Activated naive CD4-positive, alpha-beta T cell treated with Interleukin-2 at 50 U/mL for 16 hours (primary cell): ENCODE data around the gene RS1.
A peak's percentile ranks its signal among the peaks of the same experiment; 100 is the strongest.

Source experiments
- DNase-seq: peaks from one replicate; pipeline ENCODE4 v3.0.0-alpha.2; 2020

The RS1 gene

DNA sequence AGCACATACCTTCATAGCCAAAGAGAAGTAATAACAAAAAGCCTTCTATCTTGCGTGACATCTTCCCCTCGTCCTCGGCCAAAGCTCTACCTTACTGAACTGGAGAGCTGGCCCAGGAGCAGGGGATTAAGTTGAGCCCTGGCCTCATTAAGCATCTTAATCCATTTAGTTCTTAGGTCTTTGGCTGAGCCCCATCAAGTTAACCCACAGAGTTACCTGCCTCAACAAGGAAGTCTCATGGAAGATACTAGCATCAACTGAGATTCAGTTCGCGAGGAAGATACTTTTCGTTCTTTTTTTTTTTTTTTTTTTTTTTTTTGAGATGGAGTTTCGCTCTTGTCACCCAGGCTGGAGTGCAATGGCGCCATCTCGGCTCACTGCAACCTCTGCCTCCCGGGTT is at the start of gene RS1:
Gene RS1, minus strand, starts transcription at position 101 of the 400 bp plus-strand sequence. Its CDS starts 40 bp downstream, at position 61.
- DNase-seq, result no peak

DNA sequence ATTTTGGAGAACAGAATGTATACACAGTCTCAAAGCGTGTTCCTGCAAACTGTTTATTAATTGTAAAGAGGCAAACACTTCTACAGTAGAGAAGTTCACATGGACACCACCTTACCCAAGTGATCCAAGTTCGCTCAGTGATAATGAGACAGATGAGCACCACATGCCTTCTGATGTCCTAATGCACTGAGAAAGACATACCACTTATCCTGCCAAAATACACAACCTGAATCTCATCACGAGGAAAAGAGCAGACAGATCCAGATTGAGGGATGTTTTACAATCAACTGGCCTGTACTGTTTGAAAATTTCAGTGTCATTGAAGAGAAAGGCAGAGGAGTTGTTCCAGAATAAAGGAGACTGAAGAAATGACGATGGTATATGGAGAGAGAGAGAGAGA is 47.9 kb upstream of the RS1 start:
- no peak for DNase-seq

DNA sequence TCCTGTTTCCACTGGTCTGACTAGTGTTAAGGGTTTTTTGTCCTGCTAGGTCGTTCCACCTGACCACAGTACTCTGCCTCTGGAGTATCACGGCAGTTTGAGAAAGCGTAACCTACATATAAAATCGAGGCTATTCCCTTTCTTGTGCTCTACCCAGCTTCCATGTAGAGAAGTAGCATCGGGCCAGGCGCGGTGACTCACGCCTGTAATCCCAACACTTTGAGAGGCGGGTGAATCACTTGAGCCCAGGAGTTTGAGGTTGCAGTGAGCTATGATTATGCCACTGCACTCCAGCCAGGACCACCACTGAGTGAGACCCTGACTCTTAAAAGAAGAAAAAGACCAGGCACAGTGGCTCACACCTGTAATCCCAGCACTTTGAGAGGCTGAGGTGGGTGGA is 43.0 kb upstream of the RS1 start:
- no peak for DNase-seq

DNA sequence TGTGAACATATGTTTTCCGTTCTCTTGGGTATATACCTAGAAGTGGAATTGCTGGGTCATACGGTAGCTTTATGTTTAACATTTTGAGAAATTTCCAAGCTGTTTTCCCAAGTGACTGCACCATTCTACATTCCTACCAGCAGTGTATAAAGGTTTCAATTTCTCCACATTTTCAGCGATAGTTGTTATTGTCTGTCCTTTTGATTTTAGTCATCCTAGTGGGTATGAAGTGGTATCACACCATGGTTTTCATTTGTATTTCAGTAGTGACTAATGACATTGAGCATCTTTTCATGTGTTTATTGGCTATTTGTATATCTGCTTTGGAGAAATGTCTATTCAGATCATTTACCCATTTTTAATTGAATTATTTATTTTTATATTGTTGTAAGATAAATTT is 37.9 kb upstream of the RS1 start:
- DNase-seq, result no peak

DNA sequence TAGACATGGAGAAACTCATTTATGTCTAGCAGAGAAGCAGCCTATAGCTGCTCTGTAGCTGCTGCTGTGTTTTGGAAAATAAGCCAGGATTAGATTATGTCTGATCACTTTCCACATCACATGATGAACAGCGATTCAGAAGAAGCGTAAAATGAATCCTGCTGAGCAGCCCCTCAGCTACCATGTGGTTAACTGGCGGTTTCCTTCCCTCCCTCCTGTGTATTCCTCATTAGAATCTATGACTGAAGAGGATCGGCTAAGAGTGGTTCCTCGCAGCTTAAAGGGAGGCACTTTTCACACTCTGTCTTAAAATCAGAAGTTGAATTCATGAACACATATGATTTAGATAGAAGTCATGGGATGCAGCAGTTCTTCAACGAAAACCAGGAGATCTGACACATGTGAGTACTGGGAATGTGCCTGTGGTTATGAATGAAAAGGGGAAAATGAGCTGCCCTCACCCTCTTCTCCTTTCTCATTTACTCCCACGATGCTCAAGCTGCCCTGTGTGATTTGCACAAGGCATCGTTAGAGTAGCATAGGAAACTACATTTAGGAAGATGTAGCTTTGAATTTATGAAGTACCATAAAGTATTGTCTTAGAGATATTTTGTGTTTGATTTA is 35.6 kb upstream of the RS1 start, which contains the start of gene PPEF1:
Gene PPEF1, plus strand, starts transcription at position 220 of the 624 bp plus-strand sequence. Its CDS starts 136 bp downstream, at position 356.
- DNase-seq, result no peak

- DNase-seq, result no peak
These were observed 30.7 kb upstream of the RS1 start for GRCh38 chrX:18702362-18703195.

DNA sequence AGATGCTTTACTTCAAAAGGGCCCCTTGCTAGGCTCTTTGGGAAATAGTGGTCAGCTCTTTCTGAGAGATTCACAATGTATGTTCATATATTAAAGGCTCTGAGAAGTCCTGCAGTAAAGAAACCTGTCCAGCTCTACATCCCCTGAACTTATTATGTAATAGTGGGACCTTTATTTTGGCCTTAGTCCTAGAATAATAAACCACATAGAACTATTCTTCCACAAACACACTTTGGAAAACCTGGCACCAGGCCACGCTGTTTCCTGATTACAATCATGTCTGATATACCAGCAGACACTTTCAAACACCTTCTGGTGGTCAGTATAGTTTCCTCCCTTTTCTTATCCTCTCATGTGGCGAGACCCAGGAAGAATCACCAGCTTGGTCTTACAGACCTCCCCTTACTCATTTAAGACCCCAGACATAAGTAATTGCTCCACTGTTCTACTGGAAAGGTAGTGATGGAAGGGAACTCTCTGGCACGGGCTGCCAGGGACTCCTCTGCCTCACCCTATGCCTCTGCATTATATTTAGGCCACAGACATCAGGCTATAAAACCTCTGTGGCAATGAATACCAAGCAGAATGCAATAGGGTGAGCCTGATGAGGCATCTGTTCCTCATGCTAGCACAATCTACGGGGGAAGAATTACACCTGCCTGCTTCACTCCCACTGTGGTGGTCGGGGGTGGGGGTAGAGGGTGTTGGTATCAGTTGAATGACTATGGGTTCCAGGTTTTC is 29.9 kb upstream of the RS1 start:
- no peak for DNase-seq

DNA sequence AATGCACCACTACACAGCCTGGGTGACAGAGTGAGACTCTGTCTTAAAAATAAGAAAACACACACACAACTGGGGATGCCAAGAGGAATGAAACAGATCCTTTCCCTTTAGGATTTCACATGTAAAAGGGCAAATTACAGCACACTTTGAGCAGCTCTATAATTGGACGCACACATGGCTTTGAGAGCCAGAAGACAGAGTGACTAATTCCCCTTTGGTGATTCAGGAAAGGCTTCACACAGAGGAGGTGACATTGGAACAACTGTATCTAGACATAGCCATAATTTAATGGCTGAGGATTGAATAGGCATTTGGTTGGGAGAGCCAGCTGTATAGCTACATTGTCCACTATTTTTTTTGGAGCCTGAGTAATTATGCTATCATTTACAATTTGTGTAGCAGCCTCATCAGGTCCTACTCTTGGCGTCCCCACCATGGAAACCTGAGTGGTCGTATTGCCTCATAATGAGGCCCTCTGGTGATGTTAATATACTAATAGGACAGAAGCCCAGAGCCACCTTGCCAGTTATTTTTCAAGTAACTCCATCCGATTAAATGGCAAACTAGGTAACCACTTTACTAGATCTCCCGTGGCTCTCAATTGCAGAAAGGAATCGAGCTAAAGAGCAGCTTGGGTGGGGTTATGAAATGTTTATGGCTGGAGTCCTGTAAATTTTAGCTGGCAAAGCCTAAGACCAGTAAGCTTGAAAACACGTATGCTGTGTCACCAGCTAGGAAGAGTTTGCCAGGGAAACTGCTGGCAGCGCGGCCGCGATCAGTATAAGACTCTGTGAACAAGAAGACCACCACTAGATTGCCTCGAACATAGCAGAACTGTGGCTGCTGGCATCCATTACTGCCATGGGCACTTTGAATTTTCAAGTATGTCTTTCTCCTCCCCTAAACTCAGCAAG is 27.1 kb upstream of the RS1 start:
- DNase-seq, result no peak

GRCh38 chrX:18696653-18697052 is 24.7 kb upstream of the RS1 start:
- DNase-seq, result no peak

GRCh38 chrX:18692541-18692940 is 20.6 kb upstream of the RS1 start:
- no peak for DNase-seq

DNA sequence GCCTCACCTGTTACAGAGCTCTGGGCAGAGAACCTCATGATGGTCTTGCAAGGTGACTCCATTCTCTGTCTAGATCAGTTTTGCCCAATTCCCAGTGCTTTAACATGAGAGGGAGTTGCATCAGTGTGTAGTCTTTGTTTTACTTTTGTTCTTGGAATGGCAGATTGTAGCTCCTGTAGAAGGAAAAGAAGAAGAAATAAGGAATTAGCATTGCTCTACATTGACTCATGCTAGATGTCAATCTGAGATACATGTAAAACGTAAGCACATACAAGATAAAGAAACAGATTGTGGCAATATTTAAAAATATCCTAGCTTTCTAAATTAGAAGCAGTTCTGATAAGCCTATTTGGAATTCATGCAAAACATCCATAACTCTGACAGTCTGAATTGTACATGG is 19.5 kb upstream of the RS1 start:
- DNase-seq, result no peak

DNA sequence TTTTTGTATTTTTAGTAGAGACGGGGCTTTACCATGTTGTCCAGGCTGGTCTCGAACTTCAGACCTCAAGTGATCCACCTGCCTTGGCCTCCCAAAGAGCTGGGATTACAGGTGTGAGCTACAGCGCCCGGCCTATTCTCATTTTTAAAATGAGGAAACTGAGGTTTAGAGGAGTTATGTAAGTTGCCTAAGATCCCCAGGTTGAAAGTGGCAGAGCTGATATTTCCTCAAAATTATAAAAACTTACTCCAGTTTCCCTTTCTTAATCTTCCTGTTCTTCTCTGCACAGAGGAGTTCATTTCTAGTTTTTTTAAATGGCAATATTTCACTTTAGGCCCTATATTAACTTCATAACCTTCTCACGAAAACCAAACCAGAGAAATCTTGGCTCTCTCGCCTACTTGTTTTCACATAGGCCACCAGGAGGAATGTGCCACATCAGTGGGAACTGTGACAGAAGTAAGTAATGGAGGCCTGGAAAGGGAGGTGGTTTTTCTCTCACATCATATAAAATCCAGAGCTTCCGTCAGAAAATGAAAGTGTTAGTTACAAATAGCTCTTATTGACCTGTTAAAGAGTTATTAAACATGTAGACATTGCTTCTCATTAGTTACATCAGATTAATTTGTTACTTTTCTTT is 16.1 kb upstream of the RS1 start:
- no peak for DNase-seq

- no peak for DNase-seq
These were observed 11.1 kb upstream of the RS1 start for GRCh38 chrX:18682979-18683387.

- no peak for DNase-seq
These were observed 10.1 kb upstream of the RS1 start for GRCh38 chrX:18681996-18682395.

DNA sequence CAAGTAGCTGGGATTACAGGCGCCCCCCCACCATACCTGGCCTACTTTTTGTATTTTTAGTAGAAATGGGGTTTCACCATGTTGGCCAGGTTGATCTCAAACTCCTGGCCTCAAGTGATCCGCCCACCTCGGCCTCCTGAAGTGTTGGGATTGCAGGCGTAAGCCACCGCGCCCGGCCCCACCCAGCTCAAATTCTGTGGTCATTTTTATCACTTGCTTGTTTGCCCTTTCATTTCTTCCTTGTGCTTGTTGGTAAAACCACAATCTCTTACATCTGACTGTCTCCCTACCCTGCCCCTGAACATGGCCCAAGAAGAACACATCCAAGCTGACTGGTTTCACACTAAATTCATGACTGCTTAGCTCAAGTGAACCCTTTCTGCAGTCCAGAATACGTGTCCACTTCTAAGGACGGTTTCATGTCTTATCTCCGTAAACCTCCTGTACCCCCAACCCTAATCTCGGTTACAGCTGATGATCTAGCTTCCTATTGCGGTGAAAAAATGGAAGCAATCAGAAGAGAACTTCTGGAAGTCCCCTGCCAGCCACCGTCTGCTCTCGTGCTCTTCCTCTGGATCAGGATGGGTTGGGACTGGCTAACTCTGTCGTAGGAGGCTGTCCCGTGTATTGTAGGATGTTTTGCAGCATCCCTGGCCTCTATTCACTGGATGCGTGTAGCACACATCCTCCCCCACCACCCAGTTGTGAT is 5.4 kb upstream of the RS1 start:
- no peak for DNase-seq

- DNase-seq, result no peak
These were observed 4.6 kb upstream of the RS1 start for GRCh38 chrX:18676470-18676869.

DNA sequence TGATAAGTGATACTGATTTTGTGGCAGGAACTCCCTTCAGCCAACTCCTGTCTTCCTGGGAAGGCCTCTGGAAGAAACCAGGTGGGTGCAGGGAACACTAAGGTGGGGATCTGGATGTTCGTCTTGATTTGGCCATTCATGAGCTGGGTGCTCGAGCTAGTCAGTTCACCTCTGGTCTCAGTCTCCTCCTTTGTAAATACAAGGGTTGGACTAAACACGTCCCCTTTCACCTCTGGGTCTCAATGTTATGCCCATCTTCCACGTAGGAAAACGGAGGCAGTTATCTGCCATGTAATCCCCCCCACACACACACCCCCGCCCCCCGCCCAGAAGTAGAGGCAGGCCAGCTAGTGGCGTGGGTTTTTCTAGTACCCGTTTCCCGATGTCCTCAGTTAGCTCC is 4.1 kb upstream of the RS1 start:
- DNase-seq, result no peak

GRCh38 chrX:18674788-18675735 is 3.2 kb upstream of the RS1 start:
- peak; percentile 75 for DNase-seq

DNA sequence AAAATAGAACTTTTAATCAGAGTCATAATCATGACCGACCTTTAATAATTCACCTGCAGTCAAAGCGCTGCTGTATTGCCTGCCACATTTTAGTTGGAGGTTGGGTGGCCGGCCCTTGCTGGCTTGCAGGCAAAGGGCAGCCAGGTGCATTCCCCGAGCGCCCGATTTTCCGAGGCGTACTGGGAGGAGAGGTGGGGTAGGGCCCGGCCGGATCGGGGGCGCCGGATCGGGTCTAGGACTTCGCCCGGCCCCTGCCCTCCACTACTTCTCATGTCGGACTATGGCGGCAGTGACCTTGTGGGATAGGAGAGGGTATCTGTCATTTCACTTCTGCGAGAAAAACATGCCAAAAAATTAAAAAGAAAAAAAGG is 2.5 kb upstream of the RS1 start:
- DNase-seq, result peak; percentile 11
